GM19468 (cell line): ENCODE data around the gene CNGA2.

Source experiments
- ATAC-seq: cut with Tn5 transposase; IDR thresholded peaks from one replicate; pipeline ENCODE4 v1.9.1; 2021; ENCODE audit warnings: mild to moderate bottlenecking, moderate library complexity, moderate number of reproducible peaks; ENCODE audit not compliant: unreplicated experiment; ENCODE audit errors: extremely low read depth

CNGA2 gene

DNA sequence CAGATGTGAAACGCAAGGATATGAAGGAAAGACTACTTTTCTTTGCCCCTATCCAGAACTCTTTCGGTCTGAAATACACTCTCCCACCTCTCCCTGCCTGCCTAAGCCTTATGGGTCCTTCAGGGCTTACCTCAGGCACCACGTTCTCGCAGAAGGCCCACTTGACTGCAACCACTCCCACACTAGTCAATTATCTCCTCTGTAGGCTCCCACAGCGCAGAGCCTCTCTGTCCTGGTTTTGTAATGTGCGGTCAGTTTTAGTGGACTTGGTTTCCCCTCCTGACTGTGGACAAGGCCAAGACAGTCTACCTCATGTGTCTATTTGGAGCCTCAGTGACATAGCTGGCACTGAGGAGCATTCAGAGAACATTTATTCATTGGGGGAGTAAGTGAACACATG is 11.1 kb downstream of the CNGA2 start:
- ATAC-seq: no peak

GRCh38 chrX:151746502-151746901 is 12.0 kb downstream of the CNGA2 start:
- no peak for ATAC-seq

- ATAC-seq: no peak
Measured at GRCh38 chrX:151750511-151750910, 16.0 kb downstream of the CNGA2 start.

DNA sequence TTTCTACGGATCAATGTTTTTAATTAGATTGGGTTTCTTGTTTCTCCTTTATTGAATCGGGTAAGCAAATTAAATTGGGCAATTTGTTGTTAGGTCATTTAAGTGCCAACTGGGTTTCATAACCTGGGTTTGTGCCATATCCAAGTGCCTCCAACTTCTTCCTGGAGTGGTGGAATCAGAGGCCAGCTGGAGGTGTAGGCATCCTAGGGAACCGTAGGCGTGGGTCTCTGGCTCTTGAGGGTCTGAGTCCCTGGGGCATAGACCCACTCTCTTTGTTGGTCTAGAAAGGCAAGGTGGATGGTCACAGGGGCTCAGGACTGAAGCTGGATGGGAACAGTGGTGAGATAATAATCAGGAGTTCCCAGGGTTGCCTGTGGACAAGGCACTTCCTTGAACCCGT is 18.3 kb downstream of the CNGA2 start:
- ATAC-seq: no peak

DNA sequence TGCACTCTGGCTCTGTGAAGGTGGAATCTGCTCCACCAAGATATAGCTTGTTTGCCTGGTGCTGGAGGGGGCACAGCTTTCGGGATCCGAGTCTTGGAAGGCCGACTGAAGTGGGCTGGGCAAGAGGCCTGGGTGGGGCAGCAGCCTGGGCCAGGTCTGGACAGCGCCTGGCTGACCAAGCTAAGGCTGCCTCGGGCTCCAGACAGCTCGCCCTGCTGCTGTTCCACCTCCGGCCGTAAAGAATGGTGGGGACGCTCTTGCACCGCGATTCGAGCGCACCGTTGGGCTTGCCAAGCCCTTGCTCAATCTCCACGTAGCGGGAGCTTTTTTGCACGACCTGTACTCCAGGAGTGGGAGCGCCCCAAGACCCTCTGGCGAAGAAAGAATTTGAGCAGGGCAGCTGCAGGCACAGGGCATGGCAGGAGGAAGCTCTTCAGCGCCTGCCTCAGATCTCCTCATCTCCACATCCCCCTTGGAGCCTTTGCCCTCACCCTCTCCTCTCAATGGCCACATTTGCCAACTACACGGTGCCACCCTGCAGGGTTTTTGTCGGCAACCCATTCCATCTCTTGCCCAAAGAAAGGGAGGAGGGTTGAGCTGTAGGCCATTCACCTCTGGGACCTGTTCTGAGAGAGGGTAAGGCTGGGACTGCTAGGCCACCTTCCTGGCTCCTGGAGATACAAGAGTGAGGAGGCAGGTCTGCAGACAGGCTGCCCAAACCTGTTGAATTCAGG is 18.9 kb downstream of the CNGA2 start:
- ATAC-seq: peak; percentile 68

- no peak for ATAC-seq
Measured at GRCh38 chrX:151754047-151754429, 19.5 kb downstream of the CNGA2 start.

- no peak for ATAC-seq
Measured at GRCh38 chrX:151754641-151755215, 20.2 kb downstream of the CNGA2 start.

DNA sequence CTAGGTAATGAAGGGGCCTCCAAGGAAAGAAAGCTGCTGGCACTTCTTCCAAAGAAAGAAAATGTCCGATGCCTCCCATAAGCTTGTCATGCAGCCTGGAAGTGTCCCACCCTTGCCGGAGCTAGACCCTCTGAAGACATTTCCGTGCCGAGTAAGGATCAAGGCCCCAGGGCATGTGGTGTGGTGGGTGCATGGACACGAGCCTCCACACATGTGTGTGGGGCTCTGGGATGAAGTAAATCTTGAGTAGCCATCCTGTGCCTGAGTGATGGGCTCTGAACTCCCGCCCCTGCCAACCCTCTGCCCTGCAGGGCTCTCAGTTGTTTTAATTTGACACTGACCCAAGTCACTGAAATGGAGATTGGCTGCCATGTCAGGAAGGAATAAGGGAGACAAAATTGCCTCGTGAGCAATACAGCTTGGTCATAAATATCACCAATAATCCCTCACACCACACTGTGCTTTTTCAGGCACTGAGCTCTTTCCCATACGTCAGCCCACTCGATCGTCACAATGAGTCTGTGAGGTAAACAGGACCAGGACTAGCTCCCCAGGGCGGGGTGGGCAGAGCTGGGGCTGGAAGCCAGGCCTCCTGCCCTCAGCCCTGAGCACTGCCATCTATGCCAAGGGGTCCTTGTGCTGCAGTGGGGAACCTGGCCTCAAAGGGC is 24.6 kb downstream of the CNGA2 start:
- ATAC-seq: no peak

GRCh38 chrX:151762802-151763201 is 28.3 kb downstream of the CNGA2 start:
- no peak for ATAC-seq

DNA sequence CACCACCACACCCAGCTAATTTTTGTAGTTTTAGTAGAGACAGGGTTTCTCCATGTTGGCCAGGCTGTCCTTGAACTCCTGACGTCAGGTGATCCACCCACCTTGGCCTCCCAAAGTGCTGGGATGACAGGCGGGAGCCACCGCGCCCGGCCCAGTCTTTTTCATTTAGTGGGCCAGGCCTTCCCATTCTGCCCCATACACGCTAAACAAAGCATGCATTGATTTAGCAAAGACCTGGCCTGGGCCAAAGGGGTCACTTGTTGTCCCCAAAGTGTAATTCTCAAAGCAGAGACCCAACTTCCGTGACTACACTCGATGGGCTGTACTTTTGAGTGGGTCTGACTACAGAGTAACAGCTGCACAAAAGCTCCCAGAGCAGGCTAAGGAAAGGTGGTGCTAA is 29.2 kb downstream of the CNGA2 start:
- no peak for ATAC-seq

DNA sequence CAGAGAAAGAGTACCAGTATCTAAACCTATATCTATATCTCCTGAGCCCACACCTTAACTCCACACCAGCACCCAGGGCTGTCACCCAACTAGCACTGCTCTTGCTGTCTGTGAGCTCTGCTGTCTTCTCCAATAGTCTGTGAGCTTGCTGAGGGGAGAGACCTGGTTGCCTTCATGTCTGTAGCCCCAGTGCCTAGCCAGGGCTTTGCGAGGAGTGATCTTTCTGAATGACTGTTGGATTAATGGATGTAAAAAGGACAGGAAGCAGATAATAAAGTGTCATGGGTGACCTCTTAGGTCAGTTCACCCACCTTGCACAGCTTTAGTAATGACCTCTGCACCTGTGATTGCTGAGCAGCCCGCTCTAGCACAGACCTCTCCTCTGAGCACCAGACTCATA is 30.5 kb downstream of the CNGA2 start:
- no peak for ATAC-seq

GRCh38 chrX:151771726-151772125 is 37.2 kb downstream of the CNGA2 start:
- no peak for ATAC-seq

DNA sequence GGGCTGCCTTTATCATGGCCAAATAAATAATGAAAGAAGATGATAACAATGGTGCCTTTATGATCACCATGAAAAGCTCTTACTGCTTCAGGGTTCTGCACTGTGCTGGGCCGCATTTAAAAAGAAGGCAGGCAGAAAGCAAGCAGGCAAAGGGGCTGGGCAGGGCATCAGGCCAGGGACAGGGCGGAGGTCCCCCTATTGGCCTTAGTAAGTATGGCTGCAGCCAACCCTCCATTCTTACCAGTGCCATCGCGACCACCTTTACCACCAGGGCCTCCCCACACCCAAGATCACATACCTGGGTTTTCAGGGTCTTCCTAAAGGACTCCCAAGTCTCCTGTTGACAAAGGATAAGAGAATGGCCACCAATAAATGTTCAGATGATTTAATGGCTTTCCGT is 38.9 kb downstream of the CNGA2 start:
- ATAC-seq: no peak

DNA sequence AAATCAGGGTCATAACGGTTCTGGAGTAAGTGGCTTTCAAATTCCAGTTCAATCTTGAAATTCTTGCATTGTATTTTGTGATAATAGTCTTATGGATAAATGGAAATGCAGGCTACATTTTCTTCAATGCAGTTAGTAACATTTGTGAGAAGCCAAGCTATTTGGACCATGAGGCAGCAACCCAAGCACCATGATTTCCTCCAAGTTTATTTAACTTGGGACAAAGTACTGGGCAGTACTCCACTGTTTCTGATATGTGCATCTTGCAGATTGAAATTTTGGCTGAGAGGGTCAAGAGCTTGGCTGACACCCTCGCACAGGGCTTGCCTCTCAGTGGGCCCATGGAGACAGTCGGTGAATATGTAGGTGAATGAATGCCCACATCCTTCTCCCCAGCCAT is 39.9 kb downstream of the CNGA2 start:
- no peak for ATAC-seq

GRCh38 chrX:151776181-151776731 is 41.7 kb downstream of the CNGA2 start:
- no peak for ATAC-seq

DNA sequence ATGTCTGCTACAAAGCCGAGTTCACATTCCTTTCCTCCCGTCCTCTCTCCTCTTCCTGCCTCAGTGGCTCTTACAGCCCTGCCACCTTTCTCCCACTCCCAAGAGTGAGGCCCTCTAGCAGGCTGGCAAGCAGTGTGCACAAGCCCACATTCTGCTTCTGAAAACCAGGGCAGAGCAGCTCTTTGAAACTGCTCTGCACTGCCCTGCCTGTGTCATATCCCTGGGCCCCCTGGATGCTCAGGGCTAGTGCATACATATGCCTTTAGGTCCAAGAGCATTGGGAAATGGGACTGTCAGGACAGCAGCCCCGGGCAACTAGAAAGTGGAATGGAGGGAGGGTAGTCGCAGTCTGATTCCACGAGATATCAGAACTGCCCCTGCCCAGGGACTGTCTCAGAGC is 42.4 kb downstream of the CNGA2 start:
- no peak for ATAC-seq

GRCh38 chrX:151779258-151779657 is 44.7 kb downstream of the CNGA2 start:
- no peak for ATAC-seq

GRCh38 chrX:151780621-151781020 is 46.1 kb downstream of the CNGA2 start:
- ATAC-seq: no peak

DNA sequence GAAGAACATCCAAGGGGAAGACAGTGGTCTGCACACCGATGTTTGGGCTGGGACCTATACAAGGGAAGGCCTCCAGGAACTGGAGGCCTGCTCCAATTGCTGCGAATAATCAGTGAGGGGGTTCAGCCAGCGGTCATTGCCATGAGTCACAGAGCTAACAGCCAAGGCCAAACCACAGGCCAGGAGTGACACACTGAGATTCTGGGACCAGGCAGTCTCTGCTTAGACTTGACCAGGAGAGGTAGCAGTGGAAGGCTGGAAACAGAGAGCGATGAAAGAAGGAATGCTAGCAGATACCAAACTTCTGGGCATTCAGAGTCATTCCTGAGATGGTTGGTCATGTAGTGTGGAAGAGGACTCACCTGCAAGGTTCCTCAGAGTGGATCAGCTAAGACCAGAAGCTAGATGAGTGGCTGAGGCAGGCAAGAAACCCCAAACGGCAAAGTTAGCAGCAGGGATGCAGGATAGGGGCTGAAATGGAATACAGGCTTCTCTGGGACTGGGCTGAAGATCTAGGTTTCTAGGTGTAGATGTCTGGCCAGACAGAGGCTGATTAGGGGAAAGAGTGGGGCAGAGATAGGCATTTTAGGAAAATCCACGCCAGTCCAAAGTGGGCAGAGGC is 54.7 kb downstream of the CNGA2 start:
- ATAC-seq: no peak

DNA sequence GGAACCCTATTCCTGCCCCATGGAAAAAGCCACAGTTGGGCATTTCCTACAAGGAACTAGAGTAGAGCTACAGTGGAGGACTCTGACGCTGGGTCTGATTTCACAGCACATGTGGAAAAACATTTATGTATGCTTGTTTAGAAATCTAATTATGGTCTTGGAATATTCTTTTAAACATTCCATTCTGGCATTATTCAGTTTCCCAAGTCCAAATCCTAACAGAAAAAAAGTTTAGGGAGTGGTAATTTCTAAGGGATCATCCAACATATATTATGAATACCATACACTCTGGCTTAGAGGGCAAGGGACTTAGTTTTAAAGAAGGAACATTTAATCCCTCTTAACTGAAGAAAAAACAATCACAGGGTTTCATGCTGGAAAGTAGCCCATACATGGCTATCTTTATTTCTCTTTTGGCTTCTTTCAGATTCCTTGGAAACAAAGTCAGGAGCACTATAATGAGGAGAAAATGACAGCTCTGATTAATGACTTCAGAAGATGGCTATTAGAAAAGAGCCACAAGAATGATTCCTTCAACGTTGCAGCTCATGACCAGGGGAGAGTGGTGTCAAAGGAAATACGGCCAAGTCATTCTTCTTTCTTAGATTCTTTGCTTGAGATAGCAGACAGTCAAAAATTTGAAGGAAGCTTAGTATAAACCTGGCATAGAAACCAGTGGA is 56.1 kb downstream of the CNGA2 start:
- no peak for ATAC-seq
